ENCODE measurements around the gene AQP2.
A peak's percentile ranks its signal among the peaks of the same experiment; 100 is the strongest.

AQP2 gene

GRCh38 chr12:49941556-49942511 lies 8.7 kb upstream of the AQP2 start:
- DNase-seq (ENCODE audit: low read depth, low spot score): no peak

- no peak for DNase-seq (ENCODE audit: low read depth, low spot score)
Measured at GRCh38 chr12:49942512-49942893, 8.0 kb upstream of the AQP2 start.

DNA sequence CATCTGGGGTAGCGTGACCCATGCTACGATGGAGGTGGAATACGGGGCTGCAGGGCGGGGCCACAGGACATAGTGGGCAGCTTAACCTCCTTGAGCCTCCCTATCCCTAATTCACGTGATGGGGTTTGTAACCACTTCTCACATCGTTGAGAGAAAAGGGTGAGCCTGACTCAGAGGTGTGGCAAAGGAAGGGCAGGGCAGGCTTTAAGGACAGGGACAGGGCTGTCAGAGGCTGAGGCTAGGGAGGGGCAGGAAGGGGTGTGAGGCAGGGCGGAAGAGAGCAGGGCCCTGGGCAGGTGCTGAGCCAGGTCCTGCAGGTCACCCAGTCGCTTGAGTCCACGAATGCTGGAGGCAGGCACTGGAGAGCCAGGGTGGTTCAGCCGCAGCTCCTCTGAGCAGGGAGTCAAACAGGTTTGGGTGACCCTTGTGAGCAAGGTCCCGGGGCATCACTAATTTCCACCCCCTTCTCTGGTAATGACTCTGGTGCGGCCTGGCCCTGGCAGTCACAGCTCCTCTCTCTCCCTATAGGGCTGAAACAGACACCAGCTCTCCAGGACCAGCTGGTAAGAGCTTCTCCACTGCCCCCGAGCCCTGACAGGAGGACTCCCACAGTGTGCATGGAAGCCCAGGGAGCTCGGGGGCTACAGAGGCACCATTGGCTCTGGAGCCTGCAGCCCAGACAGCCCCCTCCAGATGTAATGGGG lies 7.5 kb upstream of the AQP2 start:
- no peak for DNase-seq (ENCODE audit: low read depth, low spot score)

DNA sequence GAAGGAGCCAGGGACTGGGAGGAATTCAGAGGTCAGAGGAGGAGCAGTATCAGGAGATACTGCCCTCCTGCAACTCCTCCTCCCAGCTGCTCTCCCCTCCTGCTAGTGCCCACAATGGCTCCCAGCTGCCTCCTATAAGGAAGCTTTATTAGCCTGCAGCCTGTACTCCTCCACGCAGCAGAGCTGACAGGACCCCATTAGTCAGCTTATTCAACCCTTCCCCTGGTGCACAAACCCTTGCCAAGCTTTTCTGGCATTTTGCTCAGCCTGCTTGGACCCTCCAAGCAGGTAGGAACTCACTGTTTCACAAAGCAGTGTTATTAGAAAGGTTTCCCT lies 6.9 kb upstream of the AQP2 start:
- no peak for DNase-seq (ENCODE audit: low read depth, low spot score)

DNA sequence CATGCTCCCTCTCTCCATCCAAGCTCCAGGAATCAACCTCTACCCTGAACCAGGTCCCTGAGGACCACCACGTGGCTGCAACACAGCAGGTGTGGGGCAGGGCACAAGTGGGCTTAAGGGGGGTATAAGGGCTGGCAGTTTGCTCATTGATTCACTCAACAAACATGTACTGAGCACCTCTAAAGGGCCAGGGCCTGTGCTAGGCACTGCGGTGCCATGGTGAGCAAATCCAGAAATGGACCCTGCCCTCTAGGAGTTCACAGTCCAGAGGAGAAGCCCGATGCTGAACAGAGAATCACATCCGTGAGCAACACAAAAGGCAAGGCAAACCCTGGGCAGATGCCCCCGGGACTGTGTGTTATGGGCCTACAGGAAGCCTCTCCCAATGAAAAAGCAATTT lies 6.5 kb upstream of the AQP2 start:
- DNase-seq (ENCODE audit: low read depth, low spot score): no peak

- DNase-seq (ENCODE audit: low read depth, low spot score): no peak
Measured at GRCh38 chr12:49944718-49945117, 5.8 kb upstream of the AQP2 start.

DNA sequence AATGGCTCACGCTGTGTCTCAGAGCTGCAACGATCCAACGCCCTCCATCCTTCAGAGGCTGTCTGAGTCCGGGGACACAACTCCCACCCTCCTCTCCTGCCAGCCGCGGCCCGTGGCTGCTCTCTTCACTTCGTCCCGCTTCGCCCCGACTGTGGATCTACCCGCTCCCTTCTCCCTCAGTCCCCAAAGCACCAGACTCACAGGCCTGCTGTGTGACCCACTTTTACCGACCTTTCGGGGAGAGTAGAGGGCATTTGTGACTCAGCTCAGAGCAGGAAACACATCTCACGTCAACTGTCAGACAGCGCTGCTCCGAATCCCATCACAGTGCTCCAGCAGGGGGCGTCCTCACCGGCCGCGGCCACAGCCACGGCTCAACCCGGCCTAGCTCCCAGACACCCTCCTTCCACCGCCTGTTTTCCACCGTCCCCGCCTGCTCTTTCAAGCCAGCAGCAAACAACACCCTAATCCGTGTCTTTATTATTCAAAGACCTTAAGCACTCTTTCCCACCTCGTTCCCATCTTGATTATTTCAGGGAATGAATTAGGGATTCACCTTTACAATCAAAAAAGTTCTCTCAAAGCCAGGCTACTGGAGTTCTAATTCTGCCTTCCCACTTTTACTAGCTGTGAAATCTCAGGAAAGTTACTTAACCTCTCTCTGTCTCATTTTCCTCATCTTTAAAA lies 5.0 kb upstream of the AQP2 start:
- peak; percentile 78 for DNase-seq (ENCODE audit: low read depth, low spot score)

DNA sequence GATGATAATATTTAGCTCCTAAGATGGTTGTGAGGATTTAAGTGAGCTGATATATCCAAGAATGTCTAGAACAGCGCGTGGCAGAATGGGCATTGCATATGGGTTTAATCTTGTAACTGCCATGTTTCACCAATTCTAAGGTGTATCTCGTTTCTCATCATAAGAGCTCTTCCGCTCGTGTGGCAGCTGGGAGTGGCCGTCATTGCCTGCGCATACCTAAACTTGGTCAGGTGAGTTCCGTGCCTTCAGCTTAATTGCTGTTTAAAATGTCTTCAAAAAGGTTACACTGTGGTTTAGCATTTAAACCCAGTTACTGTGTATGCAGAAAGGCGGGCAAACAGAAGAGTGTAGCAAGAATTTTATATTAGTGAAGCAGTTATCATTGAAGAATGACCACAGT lies 4.5 kb upstream of the AQP2 start:
- no peak for DNase-seq (ENCODE audit: low read depth, low spot score)

- no peak for DNase-seq (ENCODE audit: low read depth, low spot score)
Measured at GRCh38 chr12:49946497-49946896, 4.0 kb upstream of the AQP2 start.

DNA sequence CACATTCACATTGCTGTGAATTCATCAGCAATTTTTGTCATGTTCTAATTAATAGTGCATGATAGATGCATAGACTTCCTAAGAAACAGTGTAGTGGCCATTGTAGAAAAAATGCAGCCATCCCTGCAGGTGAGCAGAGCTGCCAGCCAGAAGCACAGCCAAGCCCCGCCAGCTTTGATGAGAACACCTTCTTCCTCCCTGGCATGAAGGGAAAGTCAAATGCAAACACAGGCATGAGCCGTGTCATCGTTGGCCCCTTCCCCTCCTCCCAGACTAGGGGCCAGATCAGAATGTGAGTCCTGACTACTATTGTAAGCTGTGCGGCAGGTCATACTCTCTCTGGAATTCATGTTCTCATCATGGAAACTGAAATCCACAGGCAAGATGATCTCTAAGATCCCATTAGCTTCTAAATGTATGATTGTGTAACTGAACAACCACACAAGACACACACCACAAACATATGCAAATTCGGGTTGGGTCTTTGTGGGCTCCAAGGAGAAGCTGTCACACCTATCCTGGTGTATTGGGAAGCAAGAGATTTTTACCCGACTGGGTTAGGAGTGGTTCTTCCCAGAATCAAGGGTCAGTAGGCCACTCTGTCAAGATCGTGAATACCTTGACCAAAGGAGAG lies 2.8 kb upstream of the AQP2 start:
- DNase-seq (ENCODE audit: low read depth, low spot score): no peak

DNA sequence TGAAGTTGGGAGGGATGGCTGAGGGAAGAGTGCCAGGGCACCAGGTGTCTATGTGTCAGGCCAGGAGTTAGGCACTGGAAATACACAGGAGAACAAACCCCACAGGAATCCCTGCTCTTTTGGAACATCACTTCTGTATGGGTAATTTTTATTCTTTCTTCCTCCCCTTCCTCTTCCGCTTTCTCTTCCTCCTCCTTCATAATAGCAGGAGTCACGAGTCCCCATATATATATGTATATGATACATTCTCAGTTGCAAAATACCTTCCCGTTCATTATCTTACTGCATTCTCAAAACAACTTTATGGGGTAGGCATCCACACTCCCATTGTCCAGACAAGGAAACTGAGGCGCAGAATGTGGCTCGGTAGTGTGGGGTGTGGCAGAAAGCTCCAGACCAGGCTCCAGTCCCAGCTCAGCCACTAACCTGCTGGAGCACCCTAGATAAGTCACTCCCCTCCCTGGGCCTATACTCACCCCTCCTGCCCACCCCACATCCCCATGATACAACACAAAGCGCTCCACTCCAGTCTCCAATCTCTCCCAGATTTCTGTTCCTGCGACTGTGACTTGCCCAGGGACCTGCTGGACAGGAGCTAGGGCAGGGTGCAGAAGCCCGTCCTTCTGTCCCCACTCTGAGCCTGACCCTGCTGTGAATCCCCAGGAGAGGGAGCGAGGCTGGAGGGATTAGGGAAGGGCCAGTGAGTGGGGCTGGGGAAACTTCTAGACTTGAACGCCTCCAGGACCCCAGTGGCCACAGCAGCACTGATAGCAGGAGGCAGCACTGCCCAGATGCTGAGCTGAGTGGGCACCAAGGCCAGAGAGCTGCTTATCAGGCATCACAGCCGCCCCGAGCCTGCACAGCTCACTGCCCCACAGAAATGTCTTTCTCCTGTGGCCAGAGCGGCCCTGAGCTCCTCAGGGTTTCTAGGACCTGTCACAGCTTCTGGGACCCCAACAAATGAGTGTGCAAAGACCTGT lies 1.4 kb upstream of the AQP2 start:
- DNase-seq (ENCODE audit: low read depth, low spot score): no peak

DNA sequence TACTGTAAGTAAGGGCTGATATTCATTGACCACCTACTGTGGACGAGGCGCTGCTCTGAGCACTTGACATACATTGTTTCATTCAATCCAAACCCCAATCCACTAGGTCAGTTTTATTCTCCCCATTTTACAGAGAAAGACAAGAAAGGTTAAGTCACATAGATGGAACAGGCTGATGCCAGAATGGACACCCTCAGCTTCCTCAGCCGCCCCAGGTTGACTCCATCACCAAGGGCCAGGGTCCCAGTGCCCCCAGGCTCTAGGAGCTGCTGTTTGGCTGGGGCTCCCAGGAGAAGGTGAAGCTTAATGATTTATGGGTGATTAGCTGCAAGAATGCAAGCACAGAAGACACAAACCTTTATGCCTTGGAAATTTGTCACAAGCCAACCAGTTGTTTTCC lies 671 bp upstream of the AQP2 start:
- DNase-seq (ENCODE audit: low read depth, low spot score): no peak

DNA sequence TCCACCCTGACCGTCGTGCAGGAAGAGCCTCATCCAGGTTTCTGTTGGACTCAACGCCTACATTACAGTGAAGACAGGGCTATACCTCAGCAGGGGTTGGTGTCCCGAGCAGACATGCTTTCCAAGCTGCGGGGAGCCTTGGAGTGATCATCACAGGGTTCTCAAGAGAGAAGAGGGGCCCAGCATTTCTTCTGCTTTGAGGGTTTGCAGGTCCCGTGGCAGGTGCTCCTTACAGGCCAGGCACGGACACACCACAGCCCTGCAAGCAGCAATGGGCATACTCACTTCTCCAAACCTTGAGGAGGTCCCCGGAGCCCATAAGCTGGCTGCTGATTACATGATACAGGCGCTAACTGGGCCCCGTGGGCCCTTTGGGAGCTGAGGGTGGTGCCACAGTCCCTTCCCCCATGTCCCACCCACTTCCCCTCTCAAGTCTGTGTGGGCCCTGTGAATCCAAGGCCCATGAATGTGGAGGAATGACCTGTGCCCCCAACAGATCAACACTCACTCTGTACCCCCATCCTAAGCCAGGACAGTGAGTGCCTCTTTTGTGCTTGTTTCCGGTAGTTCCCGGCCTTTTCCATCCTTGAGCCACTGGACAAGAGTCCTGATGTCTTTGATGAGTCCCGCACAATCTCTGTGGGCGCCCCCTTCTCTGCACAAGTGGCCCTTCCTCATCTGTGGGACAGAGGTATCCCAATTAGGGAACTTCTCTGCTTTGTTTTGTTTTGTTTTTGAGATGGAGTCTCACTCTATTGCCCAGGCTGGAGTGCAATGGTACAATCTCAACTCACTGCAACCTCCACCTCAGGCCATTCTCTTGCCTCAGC lies 1.1 kb downstream of the AQP2 start:
- no peak for DNase-seq (ENCODE audit: low read depth, low spot score)

GRCh38 chr12:49952391-49953055 lies 2.0 kb downstream of the AQP2 start:
- DNase-seq (ENCODE audit: low read depth, low spot score): no peak

GRCh38 chr12:49953151-49953550 lies 2.6 kb downstream of the AQP2 start:
- no peak for DNase-seq (ENCODE audit: low read depth, low spot score)

GRCh38 chr12:49953961-49954846 lies 3.7 kb downstream of the AQP2 start:
- DNase-seq (ENCODE audit: low read depth, low spot score): no peak

- no peak for DNase-seq (ENCODE audit: low read depth, low spot score)
Measured at GRCh38 chr12:49954863-49955830, 4.6 kb downstream of the AQP2 start.
